ENCODE data around the gene DLEC1. TPM values are rescaled to one million over a fixed set of nuclear protein-coding genes. Genes with fewer than 3 reads are reported as not detected.

DLEC1 gene
- total and polyA plus RNA-seq, 2 of the 4 experiments (the other 2 are of a cell fraction): 0.03 TPM; not detected in 1

GRCh38 chr3:38086496-38086895 is 47.5 kb downstream of the DLEC1 start:
- dilution Hi-C loops (cut with HindIII; ENCODE audit: low sequenced_read_pairs, unreplicated experiment): no loop called here
- no CpG with 5 or more reads among the region's 3 CpGs for WGBS, 2 experiments (ENCODE audit: extremely low coverage in 2 of 2, insufficient read length in 1 of 2)
- no peak for TF ChIP-seq MXI1 (IDR thresholded peaks at IDR 0.05; ENCODE audit: borderline replicate concordance, low read depth, low read length)
- TF ChIP-seq FOS (IDR thresholded peaks at IDR 0.05; ENCODE audit: low read depth, low read length): no peak
- no peak for TF ChIP-seq RAD21 (IDR thresholded peaks at IDR 0.05; ENCODE audit: low read length)
- TF ChIP-seq RCOR1 (IDR thresholded peaks at IDR 0.05; ENCODE audit: insufficient replicate concordance, low read length): no peak
- TF ChIP-seq MAFK (IDR thresholded peaks at IDR 0.05; ENCODE audit: low read depth, low read length): no peak
- TF ChIP-seq CEBPB (IDR thresholded peaks at IDR 0.05; ENCODE audit: low read depth, low read length): no peak
- TF ChIP-seq NFE2L2 (IDR thresholded peaks at IDR 0.05; ENCODE audit: low read depth, low read length): no peak
- no peak for TF ChIP-seq BHLHE40 (IDR thresholded peaks at IDR 0.05; ENCODE audit: low read depth, low read length)
- no peak for TF ChIP-seq CHD1 (IDR thresholded peaks at IDR 0.05; ENCODE audit: low read depth, low read length)
- no peak for TF ChIP-seq RFX5 (IDR thresholded peaks at IDR 0.05; ENCODE audit: low read depth, low read length)
- TF ChIP-seq CTCF (conservative IDR thresholded peaks at IDR 0.05; ENCODE audit: low read depth, low read length): no peak
- TF ChIP-seq MAZ (IDR thresholded peaks at IDR 0.05; ENCODE audit: borderline replicate concordance, low read depth, low read length): no peak
- TF ChIP-seq SMC3 (IDR thresholded peaks at IDR 0.05; ENCODE audit: low read depth, low read length): no peak
- no peak for TF ChIP-seq USF2 (IDR thresholded peaks at IDR 0.05; ENCODE audit: low read depth, low read length)
- no peak for TF ChIP-seq POLR2A (IDR thresholded peaks at IDR 0.05; ENCODE audit: low read depth, low read length)
- TF ChIP-seq ELK1 (IDR thresholded peaks at IDR 0.05; ENCODE audit: borderline replicate concordance, low read depth, low read length): no peak

More at GRCh38 chr3:38086496-38086895, 47.5 kb downstream of the DLEC1 start:
- no peak overlapping the region for H3K4me2 ChIP-seq (ENCODE audit: low read depth, low read length)
- no peak overlapping the region for H2AK9ac ChIP-seq (replicated peaks; ENCODE audit: low read depth, low read length, poor library complexity)
- no peak overlapping the region for H3K4ac ChIP-seq (ENCODE audit: low read depth, low read length)
- ChIA-PET CTCF (no interaction called here), POLR2A (ENCODE audit: unreplicated experiment) (no interaction called here)
- no peak overlapping the region for H2AK5ac ChIP-seq (ENCODE audit: low read depth, low read length)
- BruUV-seq (replicated peaks): no TSS peak
- H4K20me1 ChIP-seq (ENCODE audit: insufficient read depth, low read length): no peaks in the 10 kb centered on the region
- H3K27me3 ChIP-seq (ENCODE audit: control insufficient read depth, insufficient read depth, low read length): peaks cover 5% of the 10 kb centered on the region
- ATAC-seq (ENCODE audit: low read depth) (no peak), DNase-seq (no peak)
- H2BK15ac ChIP-seq (ENCODE audit: low read depth, low read length): no peak overlapping the region
- no peak overlapping the region for H3K23ac ChIP-seq (ENCODE audit: low read depth, low read length)
- no peaks in the 10 kb centered on the region for H3K79me1 ChIP-seq (ENCODE audit: low read depth in 1 of 2, low read length in 2 of 2)
- no peak overlapping the region for H4K5ac ChIP-seq (ENCODE audit: low read depth, low read length)
- H3K9me3 ChIP-seq (ENCODE audit: control insufficient read depth, insufficient read depth, low read length): peaks cover 2% of the 10 kb centered on the region; the same call in 1 of the 2 replicates
- no peaks in the 10 kb centered on the region for H3K4me1 ChIP-seq (ENCODE audit: control insufficient read depth, insufficient read depth, low read length)
- H3K9me1 ChIP-seq (ENCODE audit: insufficient read depth, low read length): no peaks in the 10 kb centered on the region
- no peak overlapping the region for H2AFZ ChIP-seq (replicated peaks; ENCODE audit: low read length, poor library complexity)
- H3K9ac ChIP-seq (ENCODE audit: low read depth, low read length): no peak overlapping the region
- no peak overlapping the region for H2BK20ac ChIP-seq (ENCODE audit: low read depth, low read length)
- H3K36me3 ChIP-seq (ENCODE audit: control insufficient read depth, insufficient read depth, low read length): no peaks in the 10 kb centered on the region
- in situ Hi-C loops (cut with MboI; ENCODE audit: low sequenced_read_pairs): no loop called here
- H3K14ac ChIP-seq (replicated peaks; ENCODE audit: low read depth, low read length): no peak overlapping the region
- no peak overlapping the region for H4K91ac ChIP-seq (ENCODE audit: insufficient read depth, low read depth, low read length)
- no peak overlapping the region for H4K8ac ChIP-seq (ENCODE audit: low read depth in 2 of 2, low read length in 2 of 2)
- no peak overlapping the region for H2BK5ac ChIP-seq (ENCODE audit: low read depth, low read length, poor library complexity, severe bottlenecking)
- H2BK120ac ChIP-seq (ENCODE audit: low read depth, low read length): no peak overlapping the region
- no peak overlapping the region for H3K27ac ChIP-seq (ENCODE audit: insufficient read depth, low read length)
- no peak overlapping the region for H3K56ac ChIP-seq (ENCODE audit: extremely low read depth, insufficient read depth, low read length)
- intact Hi-C loops (cut with micrococcal nuclease): no loop called here
- H3K18ac ChIP-seq (ENCODE audit: low read depth, low read length): no peak overlapping the region
- no peak overlapping the region for H3K4me3 ChIP-seq (ENCODE audit: insufficient read depth, low read depth, low read length)
